H1 (cell line): ENCODE results near the gene EML4. TPM values are rescaled to one million over a fixed set of nuclear protein-coding genes. Genes with fewer than 3 reads are reported as not detected.

Experiments used
- CHD1 ChIP-seq: IDR thresholded peaks from 2 replicates; pipeline ENCODE4 v1.6.1; 2012; ENCODE audit warnings: low read depth, low read length, improper control_type of control experiment
- GABPA ChIP-seq: IDR thresholded peaks from 2 replicates; pipeline ENCODE4 v1.6.1; 2011; ENCODE audit warnings: mild to moderate bottlenecking, low read length, moderate library complexity, borderline replicate concordance; ENCODE audit not compliant: insufficient read depth
- HDAC6 ChIP-seq: IDR thresholded peaks from one replicate; pipeline ENCODE4 v1.7.1; 2012; ENCODE audit warnings: low read depth, mild to moderate bottlenecking, inconsistent platforms, low read length, moderate library complexity
- NANOG ChIP-seq: IDR thresholded peaks from 2 replicates; pipeline ENCODE4 v1.6.1; 2011; ENCODE audit warnings: low read length, low read depth, mild to moderate bottlenecking, inconsistent platforms; ENCODE audit not compliant: insufficient read depth, poor library complexity, severe bottlenecking
- NRF1 ChIP-seq: IDR thresholded peaks from 2 replicates; pipeline ENCODE4 v1.6.1; 2011; ENCODE audit warnings: mild to moderate bottlenecking, low read depth, low read length, improper control_type of control experiment
- RAD21 ChIP-seq, 2 experiments: IDR thresholded peaks in 1 of 2; conservative IDR thresholded peaks in 1 of 2; 2 replicates each; pipeline ENCODE4 v1.6.1; 2011; ENCODE audit warnings: low read depth in 2 of 2, low read length in 2 of 2, improper control_type of control experiment in 1 of 2, inconsistent platforms in 1 of 2, mild to moderate bottlenecking in 1 of 2, moderate library complexity in 1 of 2
- RBBP5 ChIP-seq: IDR thresholded peaks from 2 replicates; pipeline ENCODE4 v1.7.1; 2012; ENCODE audit warnings: low read depth, mild to moderate bottlenecking, inconsistent platforms, low read length, moderate library complexity, borderline replicate concordance
- SIRT6 ChIP-seq: IDR thresholded peaks from one replicate; pipeline ENCODE4 v1.7.1; 2012; ENCODE audit warnings: low read length, inconsistent platforms
- SP2 ChIP-seq: IDR thresholded peaks from 2 replicates; pipeline ENCODE4 v1.6.1; 2012; ENCODE audit warnings: mild to moderate bottlenecking, low read length, inconsistent platforms
- TAF7 ChIP-seq: optimal IDR thresholded peaks from 2 replicates; pipeline ENCODE3; 2011; ENCODE audit warnings: low read depth, mild to moderate bottlenecking, inconsistent platforms, low read length, moderate library complexity, borderline replicate concordance
- TBP ChIP-seq: IDR thresholded peaks from 2 replicates; pipeline ENCODE4 v1.6.1; 2011; ENCODE audit warnings: low read depth, low read length, improper control_type of control experiment
- polyA plus RNA-seq, 7 experiments: library from polyadenylated mRNA; depleted of rRNA in 3 of 7; stranded (reverse) in 5 of 7; unstranded in 2 of 7; fragments of >200 nt in 5 of 7; fragments of 200-250 nt in 2 of 7; gene quantifications; 1 replicate in 5 of 7; 2 replicates in 1 of 7; 4 replicates in 1 of 7; pipeline versions ENCODE4 v1.2.1 to v1.2.3, GENCODE V29; 2011 to 2013; ENCODE audit warnings: missing spikeins in 2 of 7, mixed read lengths in 2 of 7
- total RNA-seq: library from RNA; stranded (reverse); fragmentation: NEBNext Ultra II Directional; extraction: Animal tissue kit (Norgen Biotek cat#: 25700); gene quantifications from 2 replicates; pipeline ENCODE4 v1.2.1, GENCODE V29; 2021
- TF ChIP-seq, protein P1 (sequence below): fragments of 300-600 bp; sonication (generic); IDR thresholded peaks from 2 replicates; pipeline ENCODE4 v1.7.1; 2012; ENCODE audit warnings: low read length, moderate library complexity, mild to moderate bottlenecking, inconsistent platforms; ENCODE audit not compliant: insufficient replicate concordance

Gene EML4
- total and polyA plus RNA-seq, 2 of the 8 experiments (the other 6 are each of a cell fraction or from before 2014, with no cell fraction given), result 50.1 to 104 TPM

GRCh38 chr2:42334220-42334619 is 165.1 kb downstream of the EML4 start (continued):
- TF ChIP-seq, protein P1, sequence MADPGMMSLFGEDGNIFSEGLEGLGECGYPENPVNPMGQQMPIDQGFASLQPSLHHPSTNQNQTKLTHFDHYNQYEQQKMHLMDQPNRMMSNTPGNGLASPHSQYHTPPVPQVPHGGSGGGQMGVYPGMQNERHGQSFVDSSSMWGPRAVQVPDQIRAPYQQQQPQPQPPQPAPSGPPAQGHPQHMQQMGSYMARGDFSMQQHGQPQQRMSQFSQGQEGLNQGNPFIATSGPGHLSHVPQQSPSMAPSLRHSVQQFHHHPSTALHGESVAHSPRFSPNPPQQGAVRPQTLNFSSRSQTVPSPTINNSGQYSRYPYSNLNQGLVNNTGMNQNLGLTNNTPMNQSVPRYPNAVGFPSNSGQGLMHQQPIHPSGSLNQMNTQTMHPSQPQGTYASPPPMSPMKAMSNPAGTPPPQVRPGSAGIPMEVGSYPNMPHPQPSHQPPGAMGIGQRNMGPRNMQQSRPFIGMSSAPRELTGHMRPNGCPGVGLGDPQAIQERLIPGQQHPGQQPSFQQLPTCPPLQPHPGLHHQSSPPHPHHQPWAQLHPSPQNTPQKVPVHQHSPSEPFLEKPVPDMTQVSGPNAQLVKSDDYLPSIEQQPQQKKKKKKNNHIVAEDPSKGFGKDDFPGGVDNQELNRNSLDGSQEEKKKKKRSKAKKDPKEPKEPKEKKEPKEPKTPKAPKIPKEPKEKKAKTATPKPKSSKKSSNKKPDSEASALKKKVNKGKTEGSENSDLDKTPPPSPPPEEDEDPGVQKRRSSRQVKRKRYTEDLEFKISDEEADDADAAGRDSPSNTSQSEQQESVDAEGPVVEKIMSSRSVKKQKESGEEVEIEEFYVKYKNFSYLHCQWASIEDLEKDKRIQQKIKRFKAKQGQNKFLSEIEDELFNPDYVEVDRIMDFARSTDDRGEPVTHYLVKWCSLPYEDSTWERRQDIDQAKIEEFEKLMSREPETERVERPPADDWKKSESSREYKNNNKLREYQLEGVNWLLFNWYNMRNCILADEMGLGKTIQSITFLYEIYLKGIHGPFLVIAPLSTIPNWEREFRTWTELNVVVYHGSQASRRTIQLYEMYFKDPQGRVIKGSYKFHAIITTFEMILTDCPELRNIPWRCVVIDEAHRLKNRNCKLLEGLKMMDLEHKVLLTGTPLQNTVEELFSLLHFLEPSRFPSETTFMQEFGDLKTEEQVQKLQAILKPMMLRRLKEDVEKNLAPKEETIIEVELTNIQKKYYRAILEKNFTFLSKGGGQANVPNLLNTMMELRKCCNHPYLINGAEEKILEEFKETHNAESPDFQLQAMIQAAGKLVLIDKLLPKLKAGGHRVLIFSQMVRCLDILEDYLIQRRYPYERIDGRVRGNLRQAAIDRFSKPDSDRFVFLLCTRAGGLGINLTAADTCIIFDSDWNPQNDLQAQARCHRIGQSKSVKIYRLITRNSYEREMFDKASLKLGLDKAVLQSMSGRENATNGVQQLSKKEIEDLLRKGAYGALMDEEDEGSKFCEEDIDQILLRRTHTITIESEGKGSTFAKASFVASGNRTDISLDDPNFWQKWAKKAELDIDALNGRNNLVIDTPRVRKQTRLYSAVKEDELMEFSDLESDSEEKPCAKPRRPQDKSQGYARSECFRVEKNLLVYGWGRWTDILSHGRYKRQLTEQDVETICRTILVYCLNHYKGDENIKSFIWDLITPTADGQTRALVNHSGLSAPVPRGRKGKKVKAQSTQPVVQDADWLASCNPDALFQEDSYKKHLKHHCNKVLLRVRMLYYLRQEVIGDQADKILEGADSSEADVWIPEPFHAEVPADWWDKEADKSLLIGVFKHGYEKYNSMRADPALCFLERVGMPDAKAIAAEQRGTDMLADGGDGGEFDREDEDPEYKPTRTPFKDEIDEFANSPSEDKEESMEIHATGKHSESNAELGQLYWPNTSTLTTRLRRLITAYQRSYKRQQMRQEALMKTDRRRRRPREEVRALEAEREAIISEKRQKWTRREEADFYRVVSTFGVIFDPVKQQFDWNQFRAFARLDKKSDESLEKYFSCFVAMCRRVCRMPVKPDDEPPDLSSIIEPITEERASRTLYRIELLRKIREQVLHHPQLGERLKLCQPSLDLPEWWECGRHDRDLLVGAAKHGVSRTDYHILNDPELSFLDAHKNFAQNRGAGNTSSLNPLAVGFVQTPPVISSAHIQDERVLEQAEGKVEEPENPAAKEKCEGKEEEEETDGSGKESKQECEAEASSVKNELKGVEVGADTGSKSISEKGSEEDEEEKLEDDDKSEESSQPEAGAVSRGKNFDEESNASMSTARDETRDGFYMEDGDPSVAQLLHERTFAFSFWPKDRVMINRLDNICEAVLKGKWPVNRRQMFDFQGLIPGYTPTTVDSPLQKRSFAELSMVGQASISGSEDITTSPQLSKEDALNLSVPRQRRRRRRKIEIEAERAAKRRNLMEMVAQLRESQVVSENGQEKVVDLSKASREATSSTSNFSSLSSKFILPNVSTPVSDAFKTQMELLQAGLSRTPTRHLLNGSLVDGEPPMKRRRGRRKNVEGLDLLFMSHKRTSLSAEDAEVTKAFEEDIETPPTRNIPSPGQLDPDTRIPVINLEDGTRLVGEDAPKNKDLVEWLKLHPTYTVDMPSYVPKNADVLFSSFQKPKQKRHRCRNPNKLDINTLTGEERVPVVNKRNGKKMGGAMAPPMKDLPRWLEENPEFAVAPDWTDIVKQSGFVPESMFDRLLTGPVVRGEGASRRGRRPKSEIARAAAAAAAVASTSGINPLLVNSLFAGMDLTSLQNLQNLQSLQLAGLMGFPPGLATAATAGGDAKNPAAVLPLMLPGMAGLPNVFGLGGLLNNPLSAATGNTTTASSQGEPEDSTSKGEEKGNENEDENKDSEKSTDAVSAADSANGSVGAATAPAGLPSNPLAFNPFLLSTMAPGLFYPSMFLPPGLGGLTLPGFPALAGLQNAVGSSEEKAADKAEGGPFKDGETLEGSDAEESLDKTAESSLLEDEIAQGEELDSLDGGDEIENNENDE, result no peak
- TF ChIP-seq GABPA, result no peak
- no peak for TF ChIP-seq TBP
- no peak for TF ChIP-seq RBBP5
- no peak for TF ChIP-seq CHD1
- no peak for TF ChIP-seq SP2
- TF ChIP-seq NRF1, result no peak
- TF ChIP-seq RAD21 (IDR thresholded peaks at IDR 0.05 in 1 of 2, conservative IDR thresholded peaks at IDR 0.05 in 1 of 2; ENCODE audit: low read depth in 2 of 2, low read length in 2 of 2), result no peak
- no peak for TF ChIP-seq SIRT6
- no peak for TF ChIP-seq TAF7
- TF ChIP-seq HDAC6, result no peak
- TF ChIP-seq NANOG, result no peak
